Keratinocyte (primary cell): ENCODE data around the gene CDK10. TPM values are rescaled to one million over a fixed set of nuclear protein-coding genes. Genes with fewer than 3 reads are reported as not detected.
"Not testable (repeated sequence)": the region's sequence is repeated elsewhere in the genome, so short reads cannot be mapped to it uniquely, and the experiment has no call there.

Experiments
- DNase-seq: peaks from one replicate; pipeline ENCODE4 v3.0.0-alpha.2; 2011; ENCODE audit warnings: low read depth, missing footprints, low spot score
- FAIRE-seq: peaks from 2 replicates; lab custom pipeline; 2011; peaks lifted over from hg19 to GRCh38; lab: Jason Lieb, UNC
- H2AFZ ChIP-seq: 2 replicates; pipeline ENCODE4 v1.6.0; 2012; ENCODE audit warnings: low read length, control low read depth, inconsistent platforms; ENCODE audit not compliant: control insufficient read depth
- H3K27ac ChIP-seq: 2 replicates; pipeline ENCODE4 v1.5.1; 2011; ENCODE audit warnings: low read length; ENCODE audit not compliant: control insufficient read depth, insufficient read depth
- H3K27me3 ChIP-seq: 3 replicates; pipeline ENCODE4 v1.6.0; 2011; ENCODE audit warnings: low read length; ENCODE audit not compliant: control insufficient read depth, insufficient read depth; ENCODE audit errors: extremely low read depth
- H3K36me3 ChIP-seq, 2 experiments: 2 replicates in 1 of 2; 3 replicates in 1 of 2; pipeline ENCODE4 v1.5.1; 2011; ENCODE audit warnings: low read length in 2 of 2, mild to moderate bottlenecking in 1 of 2; ENCODE audit not compliant: control insufficient read depth in 2 of 2, insufficient read depth in 2 of 2; ENCODE audit errors: extremely low read depth in 1 of 2
- H3K4me1 ChIP-seq: 3 replicates; pipeline ENCODE4 v1.5.1; 2011; ENCODE audit warnings: low read length; ENCODE audit not compliant: control insufficient read depth, insufficient read depth; ENCODE audit errors: extremely low read depth
- H3K4me2 ChIP-seq: 3 replicates; pipeline ENCODE4 v1.6.0; 2011; ENCODE audit warnings: low read depth, low read length; ENCODE audit not compliant: control insufficient read depth, insufficient read depth; ENCODE audit errors: extremely low read depth
- H3K4me3 ChIP-seq, 3 experiments: fragments of 200-600 bp in 1 of 3; sonication (generic) in 1 of 3; 2 replicates in 2 of 3; 3 replicates in 1 of 3; pipeline ENCODE4 v1.5.1; 2011 to 2016; ENCODE audit warnings: low read length in 3 of 3, mild to moderate bottlenecking in 3 of 3, control low read depth in 2 of 3, inconsistent platforms in 1 of 3, low read depth in 1 of 3, mixed read lengths in 1 of 3, mixed run types in 1 of 3, moderate library complexity in 1 of 3; ENCODE audit not compliant: control insufficient read depth in 2 of 3, insufficient read depth in 2 of 3; ENCODE audit errors: extremely low read depth in 1 of 3
- H3K79me2 ChIP-seq: 2 replicates; pipeline ENCODE4 v1.6.0; 2012; ENCODE audit warnings: low read length; ENCODE audit not compliant: control insufficient read depth, insufficient read depth
- H3K9ac ChIP-seq: 3 replicates; pipeline ENCODE4 v1.6.0; 2011; ENCODE audit warnings: low read length; ENCODE audit not compliant: control insufficient read depth, insufficient read depth; ENCODE audit errors: extremely low read depth
- H3K9me1 ChIP-seq: 3 replicates; pipeline ENCODE4 v1.6.0; 2011; ENCODE audit warnings: low read length; ENCODE audit not compliant: control insufficient read depth, insufficient read depth; ENCODE audit errors: extremely low read depth
- H3K9me3 ChIP-seq: 2 replicates; pipeline ENCODE4 v1.5.1; 2012; ENCODE audit warnings: low read depth, low read length; ENCODE audit not compliant: control insufficient read depth
- H4K20me1 ChIP-seq: 3 replicates; pipeline ENCODE4 v1.6.0; 2011; ENCODE audit warnings: low read length; ENCODE audit not compliant: control insufficient read depth, insufficient read depth; ENCODE audit errors: extremely low read depth
- CTCF ChIP-seq, 3 experiments: IDR thresholded peaks in 1 of 3; conservative IDR thresholded peaks in 1 of 3; optimal IDR thresholded peaks in 1 of 3; 2 replicates in 2 of 3; 3 replicates in 1 of 3; pipeline versions ENCODE3 to v1.5.1; 2011; ENCODE audit warnings: low read length in 3 of 3, mild to moderate bottlenecking in 3 of 3, moderate library complexity in 2 of 3, control low read depth in 1 of 3, inconsistent platforms in 1 of 3; ENCODE audit not compliant: insufficient read depth in 2 of 3; ENCODE audit errors: extremely low read depth in 1 of 3
- EZH2 ChIP-seq: IDR thresholded peaks from one replicate; pipeline ENCODE4 v1.6.1; 2012; ENCODE audit warnings: inconsistent platforms, mild to moderate bottlenecking, low read length, moderate library complexity
- dilution Hi-C: fragments of 300-500 bp; cut with MboI; formaldehyde crosslinking; loops from one replicate; pipeline ENCODE4 v1.7.0; 2020; ENCODE audit warnings: low sequenced_read_pairs; ENCODE audit not compliant: extremely low pct_ligation_motif_present
- polyA plus RNA-seq, 5 experiments: library from polyadenylated mRNA; depleted of rRNA in 3 of 5; stranded (reverse) in 3 of 5; stranded (forward) in 1 of 5; unstranded in 1 of 5; fragments of >200 nt; gene quantifications; 1 replicate in 1 of 5; 2 replicates in 3 of 5; 3 replicates in 1 of 5; pipeline versions ENCODE4 v1.2.1 to v1.2.3, GENCODE V29; 2011 to 2012; ENCODE audit warnings: missing spikeins in 2 of 5, low read depth in 1 of 5, low replicate concordance in 1 of 5

The CDK10 gene
- polyA plus RNA-seq, 1 donor (not counting 4 experiments of a cell fraction or from before 2014, with no cell fraction given), result 30.6 TPM

DNA sequence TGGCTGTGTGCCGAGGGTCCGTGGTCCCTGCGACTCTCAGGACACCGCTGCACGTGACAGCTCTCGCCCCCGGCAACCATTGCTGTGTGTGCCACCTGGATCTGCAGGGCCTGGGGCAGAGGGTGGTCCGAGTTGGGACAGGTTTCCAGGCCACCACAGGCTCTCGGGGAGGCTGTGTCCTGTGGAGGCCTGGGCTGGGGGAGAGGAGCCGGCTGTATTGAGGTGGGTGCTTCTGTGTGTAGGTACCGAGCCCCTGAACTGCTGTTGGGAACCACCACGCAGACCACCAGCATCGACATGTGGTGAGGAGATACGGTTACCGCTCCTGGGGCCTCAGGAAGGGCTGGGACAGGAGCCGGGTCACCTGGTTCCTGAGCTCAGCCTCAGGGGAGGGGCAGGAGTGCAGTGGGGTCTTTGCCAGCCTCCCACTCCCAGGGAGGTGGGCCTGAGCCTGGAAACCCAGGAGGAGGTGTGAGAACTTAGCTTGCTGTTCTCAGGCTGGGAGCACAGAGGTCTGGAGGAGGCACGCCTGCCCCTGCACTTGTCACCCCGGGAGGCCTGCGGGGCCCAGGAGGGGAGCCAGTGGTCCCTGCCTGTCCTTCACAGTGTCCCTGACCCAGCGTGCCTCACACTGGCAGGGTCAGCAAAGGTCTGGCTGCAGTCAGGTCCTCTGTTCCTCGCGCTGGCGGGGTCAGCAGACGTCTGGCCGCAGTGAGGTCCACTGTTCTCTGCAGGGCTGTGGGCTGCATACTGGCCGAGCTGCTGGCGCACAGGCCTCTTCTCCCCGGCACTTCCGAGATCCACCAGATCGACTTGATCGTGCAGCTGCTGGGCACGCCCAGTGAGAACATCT is 7.7 kb downstream of the CDK10 start:
- Histone ChIP-seq H3K4me1 (no peaks in the 10 kb centered on the region), H3K27ac (no peak overlapping the region), H4K20me1 (no peaks in the 10 kb centered on the region), H2AFZ (no peak overlapping the region), H3K9me1 (no peaks in the 10 kb centered on the region), H3K4me3 (no peak overlapping the region), H3K27me3 (no peaks in the 10 kb centered on the region), H3K9me3 (no peaks in the 10 kb centered on the region), H3K79me2 (peaks cover 7% of the 10 kb centered on the region), H3K4me2 (no peak overlapping the region), H3K9ac (no peak overlapping the region), H3K36me3 (peaks cover 33 to 44% of the 10 kb centered on the region in 2 experiments)
- FAIRE-seq, result no peak
- DNase-seq, result no peak
- dilution Hi-C loops, result no loop called here
- TF ChIP-seq EZH2 (no peak), CTCF (optimal IDR thresholded peaks at IDR 0.05 in 1 of 3, IDR thresholded peaks at IDR 0.05 in 1 of 3, conservative IDR thresholded peaks at IDR 0.05 in 1 of 3; ENCODE audit: extremely low read depth in 1 of 3, insufficient read depth in 2 of 3, low read length in 3 of 3) (no peak)

GRCh38 chr16:89694784-89695085 is 8.2 kb downstream of the CDK10 start:
- H3K4me2 ChIP-seq, H3K27ac ChIP-seq, DNase-seq, H3K4me1 ChIP-seq, H3K79me2 ChIP-seq, H3K4me3 ChIP-seq, H2AFZ ChIP-seq, H3K27me3 ChIP-seq, FAIRE-seq, H4K20me1 ChIP-seq, H3K9me1 ChIP-seq, H3K9ac ChIP-seq, dilution Hi-C loops, H3K9me3 ChIP-seq: not testable (repeated sequence)
- H3K36me3 ChIP-seq, result peaks cover 31 to 40% of the 10 kb centered on the region in 2 experiments
